GM18867 (cell line): ENCODE measurements around the gene CCDC47.
A peak's percentile ranks its signal among the peaks of the same experiment; 100 is the strongest.

Experiments
- ATAC-seq: cut with Tn5 transposase; IDR thresholded peaks from one replicate; pipeline ENCODE4 v1.9.1; 2021; ENCODE audit warnings: mild to moderate bottlenecking, moderate library complexity; ENCODE audit not compliant: unreplicated experiment

The CCDC47 gene

GRCh38 chr17:63699638-63700527 is 73.5 kb downstream of the CCDC47 start, which contains the start of gene LIMD2:
Gene LIMD2 (minus strand): TSS chr17:63700125. CDS start chr17:63699298, 827 bp downstream.
- peak; percentile 16 for ATAC-seq

GRCh38 chr17:63698886-63699637 is 74.3 kb downstream of the CCDC47 start:
- ATAC-seq: peak; percentile 21

GRCh38 chr17:63698381-63698885 is 75.0 kb downstream of the CCDC47 start:
- no peak for ATAC-seq

- peak; percentile 39 for ATAC-seq
Observed at GRCh38 chr17:63697341-63698286, 75.8 kb downstream of the CCDC47 start.

GRCh38 chr17:63696381-63696961 is 76.9 kb downstream of the CCDC47 start:
- no peak for ATAC-seq

GRCh38 chr17:63695889-63696288 is 77.5 kb downstream of the CCDC47 start:
- ATAC-seq: no peak
